SIG-M5 treated with dmso at 0.1 percent for 504 hours (cell line): ENCODE data around the gene KAT5.
"Not testable (repeated sequence)": the region's sequence is repeated elsewhere in the genome, so short reads cannot be mapped to it uniquely, and the experiment has no call there.

ENCODE experiments used
- DNase-seq: peaks from one replicate; lab custom pipeline; 2025; ENCODE audit not compliant: unreplicated experiment; lab: John Stamatoyannopoulos, UW

Gene KAT5

DNA sequence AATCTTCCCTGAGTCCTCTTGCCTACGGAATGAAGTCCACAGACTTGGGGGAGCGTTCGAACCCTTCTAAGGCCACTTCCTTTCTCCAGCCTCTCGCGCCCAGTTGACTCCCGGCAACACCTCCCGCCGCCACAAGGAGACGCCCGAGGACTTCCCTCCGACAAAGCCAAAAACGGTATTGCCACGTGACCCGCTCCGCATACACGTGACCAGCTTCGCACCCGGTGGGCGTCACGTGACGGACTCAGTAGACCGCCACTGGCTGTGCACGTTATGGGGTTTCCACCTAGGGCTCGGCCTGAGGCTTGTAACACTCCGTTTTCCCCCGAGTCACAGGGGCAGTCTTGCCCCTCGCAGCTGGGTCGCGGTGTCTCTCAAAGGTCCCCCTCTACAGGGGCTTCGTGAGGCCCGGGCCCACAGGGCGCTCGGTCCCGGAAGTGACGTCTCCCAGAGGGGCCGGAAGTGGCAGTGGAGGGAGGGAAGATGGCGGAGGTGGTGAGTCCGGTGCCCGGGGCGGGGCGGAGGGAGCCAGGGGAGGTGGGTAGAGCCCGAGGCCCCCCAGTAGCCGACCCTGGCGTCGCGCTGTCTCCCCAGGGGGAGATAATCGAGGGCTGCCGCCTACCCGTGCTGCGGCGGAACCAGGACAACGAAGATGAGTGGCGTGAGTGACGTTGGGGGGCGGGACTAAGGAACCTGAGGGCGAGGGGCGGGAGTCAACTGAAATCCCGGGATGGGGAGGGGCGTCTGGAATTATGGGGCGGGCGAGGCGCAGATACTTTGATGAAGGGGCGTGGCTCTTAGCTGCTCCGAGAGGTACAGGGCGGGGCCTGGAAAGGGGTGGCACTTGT, at the start of gene KAT5:
Gene KAT5 (plus strand): TSS at position 468 of the 848 bp plus-strand sequence. CDS start 16 bp downstream, at position 484.
- peak; percentile 98 for DNase-seq

DNA sequence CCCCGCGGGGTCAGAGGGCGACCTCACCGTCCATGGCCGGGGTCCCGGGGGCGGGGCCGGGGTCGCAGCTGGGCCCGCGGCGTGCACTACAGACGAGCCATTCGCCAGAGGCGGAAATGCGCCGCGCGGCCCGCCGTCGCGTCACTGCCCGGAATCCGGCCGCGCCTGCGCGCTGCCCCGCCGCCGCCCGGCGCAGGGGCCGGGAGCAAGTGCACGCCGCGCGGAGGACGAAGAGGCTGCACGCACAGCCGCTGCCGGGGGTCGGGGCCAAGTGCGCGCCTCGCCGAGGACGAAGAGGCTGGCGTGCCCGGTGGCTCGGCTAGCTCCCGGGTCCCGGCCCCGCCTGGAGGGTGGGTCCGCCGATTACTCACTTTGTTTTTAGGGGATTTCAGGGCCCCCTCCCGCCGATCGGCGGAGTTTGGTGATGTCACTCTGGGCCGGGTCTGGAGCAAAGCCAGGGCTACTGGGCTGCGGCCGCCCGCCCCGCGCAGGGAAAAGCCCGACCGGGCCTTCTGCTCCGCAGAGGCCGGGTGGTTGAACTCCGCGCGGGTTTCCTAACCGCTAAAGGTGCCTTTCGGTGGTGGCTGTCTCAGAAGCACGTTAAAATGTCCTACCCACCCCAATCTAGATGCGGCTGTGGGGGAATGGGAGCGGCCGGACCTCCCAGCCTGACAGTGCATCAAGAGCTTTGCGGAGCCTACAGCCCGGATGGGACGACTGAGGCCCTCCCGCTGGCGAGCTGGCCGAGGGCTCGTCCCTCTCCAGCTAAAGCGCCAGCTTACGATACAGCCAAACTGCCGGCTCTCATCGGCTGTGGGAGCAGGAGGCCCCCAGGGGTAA, 49.0 kb upstream of the KAT5 start, which contains the start of gene RELA:
Gene RELA (minus strand): TSS at position 118 of the 840 bp plus-strand sequence. CDS start 84 bp downstream, at position 34.
- DNase-seq = peak; percentile 89

DNA sequence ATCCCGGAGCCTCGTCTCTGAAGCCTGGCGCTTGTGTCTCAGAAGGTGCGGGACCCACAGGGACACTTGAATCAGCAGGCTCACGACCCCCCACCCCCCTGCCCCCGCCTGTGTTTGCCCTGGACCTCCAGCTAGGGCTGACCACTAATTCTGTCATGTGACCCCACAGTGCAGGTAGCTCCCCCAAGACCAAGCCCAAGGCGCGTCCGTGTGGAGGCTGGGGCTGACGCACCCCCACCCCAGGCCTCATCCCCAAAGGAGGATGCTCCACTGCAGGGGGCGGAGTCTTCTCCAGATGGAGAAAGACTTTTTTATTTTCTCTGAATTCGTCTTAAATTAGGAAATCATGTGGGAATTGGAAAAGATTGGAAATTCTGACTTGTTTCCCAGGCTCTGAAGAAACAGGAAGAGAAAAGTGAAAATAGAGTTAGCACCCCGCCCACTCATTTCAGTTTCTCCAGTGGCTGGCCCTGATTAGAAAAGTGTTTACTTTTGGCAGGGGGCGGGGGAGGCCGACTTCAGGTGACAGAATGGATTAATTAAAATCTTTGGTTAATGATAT, 48.3 kb upstream of the KAT5 start:
- no peak for DNase-seq

DNA sequence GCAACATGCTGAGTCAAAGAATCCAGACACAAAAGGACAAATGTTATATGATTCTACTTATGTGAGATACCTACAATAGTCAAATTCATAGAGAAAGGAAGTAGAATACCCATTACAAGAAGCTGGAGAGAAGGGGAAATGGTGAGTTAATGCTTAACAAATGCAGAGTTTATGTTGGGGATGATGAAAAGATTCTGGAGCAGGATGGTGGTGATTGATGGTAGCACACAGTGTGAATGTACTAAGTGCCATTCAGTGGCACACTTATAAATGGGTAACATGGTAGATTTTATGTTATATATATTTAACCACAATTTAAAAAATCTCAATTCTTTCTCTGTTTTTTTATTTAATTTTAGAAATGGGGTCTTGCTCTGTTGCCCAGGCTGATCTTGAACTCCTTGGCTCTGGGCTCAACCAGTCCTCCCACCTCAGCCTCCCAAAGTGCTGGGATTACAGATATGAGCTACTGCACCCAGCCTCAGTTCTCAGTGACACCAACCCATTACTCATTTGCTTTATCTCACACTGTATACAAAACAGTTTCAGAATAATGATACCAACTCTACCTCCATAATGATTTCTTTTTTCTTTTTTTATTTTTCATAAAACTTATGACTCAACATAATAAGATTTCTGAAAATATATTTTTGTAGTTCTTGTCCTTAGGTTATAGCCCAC, 39.7 kb upstream of the KAT5 start:
- DNase-seq = no peak

DNA sequence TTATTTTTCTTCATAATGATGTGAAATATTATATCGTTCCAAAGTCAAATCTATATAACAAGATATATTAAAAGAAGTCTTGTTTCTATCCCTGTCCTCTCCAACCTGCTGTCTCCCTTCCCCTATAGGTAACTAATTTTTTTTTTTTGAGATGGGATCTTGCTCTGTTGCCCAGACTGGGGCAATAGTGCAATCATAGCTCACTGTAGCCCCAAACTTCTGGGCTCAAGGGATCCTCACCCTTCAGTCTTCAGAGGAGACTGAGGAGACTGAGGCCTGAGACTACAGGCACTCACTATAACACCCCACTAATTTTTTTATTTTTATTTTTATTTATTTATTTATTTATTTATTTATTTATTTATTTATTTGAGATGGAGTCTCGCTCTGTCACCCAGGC, 39.1 kb upstream of the KAT5 start:
- no peak for DNase-seq

DNA sequence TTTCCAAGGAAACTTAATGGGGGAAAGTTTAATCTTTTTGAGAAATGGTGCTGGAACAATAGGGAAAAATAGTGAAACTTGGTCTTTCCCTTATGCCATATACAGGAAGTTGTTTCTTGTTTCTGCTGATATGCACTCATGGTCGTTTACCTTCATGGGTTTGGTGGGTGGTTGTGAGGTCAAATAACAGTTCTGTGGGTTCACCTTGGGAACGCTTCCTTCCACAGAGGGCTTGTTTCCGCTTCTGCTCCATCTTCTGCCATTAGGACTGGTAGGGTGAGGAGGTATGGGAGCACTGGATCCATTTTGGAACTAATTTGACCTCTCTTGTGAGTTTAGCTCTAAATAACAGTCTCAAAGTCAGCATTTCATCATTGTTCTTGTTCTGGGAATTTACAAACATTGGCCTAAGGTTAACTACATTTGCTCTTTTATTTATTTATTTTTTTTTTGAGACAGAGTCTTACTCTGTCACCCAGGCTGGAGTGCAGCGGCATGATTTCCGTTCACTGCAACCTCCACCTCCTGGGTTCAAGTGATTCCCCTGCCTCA, 31.8 kb upstream of the KAT5 start:
- no peak for DNase-seq

DNA sequence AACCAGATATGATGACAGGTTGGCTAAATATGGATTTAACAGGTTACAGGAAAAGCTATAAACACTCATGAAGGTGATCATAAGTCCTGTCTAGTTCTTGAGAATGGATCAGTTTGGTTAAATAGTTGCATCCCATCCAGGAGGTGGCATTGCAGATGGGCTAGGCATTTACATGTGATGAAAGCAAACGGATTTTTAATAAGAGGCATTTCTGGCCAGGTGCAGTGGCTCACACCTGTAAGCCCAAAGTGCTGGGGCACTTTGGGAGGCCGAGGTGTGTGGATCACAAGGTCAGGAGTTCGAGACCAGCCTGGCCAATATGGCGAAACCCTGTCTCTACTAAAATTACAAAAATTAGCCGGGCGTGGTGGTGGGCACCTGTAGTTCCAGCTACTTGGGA, 28.6 kb upstream of the KAT5 start:
- not testable (repeated sequence) for DNase-seq

DNA sequence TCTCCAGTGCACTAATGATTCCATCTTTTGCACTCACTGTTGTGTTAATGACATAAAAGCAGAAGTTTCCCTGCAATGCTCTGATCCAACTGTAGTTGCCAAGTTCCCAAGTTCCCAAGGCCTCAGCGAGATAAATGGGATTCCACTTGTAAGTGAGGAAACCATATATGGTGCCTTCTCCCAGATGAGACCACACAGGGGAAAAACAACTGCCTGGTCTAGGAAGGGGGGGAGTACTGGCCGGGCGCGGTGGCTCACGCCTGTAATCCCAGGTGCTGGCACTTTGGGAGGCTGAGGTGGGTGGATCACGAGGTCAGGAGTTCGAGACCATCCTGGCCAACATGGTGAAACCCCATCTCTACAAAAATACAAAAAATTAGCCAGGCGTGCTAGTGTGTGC, 26.1 kb upstream of the KAT5 start:
- DNase-seq = no peak

DNA sequence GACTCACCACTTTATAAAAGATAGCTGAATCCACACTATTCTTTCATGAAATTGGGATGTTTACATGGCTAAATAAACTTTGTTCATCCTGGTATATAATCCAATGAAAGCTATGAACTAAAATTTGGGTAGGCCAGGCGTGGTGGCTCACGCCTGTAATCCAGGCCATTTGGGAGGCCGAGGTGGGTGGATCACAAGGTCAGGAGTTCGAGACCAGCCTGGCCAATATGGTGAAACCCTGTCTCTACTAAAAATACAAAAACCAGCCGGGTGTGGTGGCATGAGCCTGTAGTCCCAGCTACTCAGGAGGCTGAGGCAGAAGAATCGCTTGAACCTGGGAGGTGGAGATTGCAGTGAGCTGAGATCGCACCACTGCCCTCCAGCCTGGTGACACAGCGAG, 20.2 kb upstream of the KAT5 start:
- not testable (repeated sequence) for DNase-seq

DNA sequence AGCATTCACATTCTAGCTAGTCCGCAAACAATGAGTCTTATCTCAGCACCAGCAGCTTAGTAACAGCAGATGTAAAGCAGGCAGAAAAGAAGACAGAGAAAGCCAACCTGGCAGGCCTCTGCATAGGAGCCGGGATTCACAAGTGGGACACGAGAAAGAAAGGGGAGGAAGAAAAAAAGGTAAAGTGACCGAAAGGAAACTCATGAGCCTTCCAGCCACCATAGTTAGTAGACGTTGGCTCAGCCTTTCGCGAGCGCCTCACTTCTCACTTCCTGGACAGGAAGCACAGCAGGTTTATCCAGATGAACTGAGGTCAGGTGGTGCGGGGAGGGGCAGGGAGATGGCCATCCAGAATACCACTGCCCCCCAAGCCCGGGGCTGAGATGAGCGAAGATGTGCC, 19.7 kb upstream of the KAT5 start:
- no peak for DNase-seq

DNA sequence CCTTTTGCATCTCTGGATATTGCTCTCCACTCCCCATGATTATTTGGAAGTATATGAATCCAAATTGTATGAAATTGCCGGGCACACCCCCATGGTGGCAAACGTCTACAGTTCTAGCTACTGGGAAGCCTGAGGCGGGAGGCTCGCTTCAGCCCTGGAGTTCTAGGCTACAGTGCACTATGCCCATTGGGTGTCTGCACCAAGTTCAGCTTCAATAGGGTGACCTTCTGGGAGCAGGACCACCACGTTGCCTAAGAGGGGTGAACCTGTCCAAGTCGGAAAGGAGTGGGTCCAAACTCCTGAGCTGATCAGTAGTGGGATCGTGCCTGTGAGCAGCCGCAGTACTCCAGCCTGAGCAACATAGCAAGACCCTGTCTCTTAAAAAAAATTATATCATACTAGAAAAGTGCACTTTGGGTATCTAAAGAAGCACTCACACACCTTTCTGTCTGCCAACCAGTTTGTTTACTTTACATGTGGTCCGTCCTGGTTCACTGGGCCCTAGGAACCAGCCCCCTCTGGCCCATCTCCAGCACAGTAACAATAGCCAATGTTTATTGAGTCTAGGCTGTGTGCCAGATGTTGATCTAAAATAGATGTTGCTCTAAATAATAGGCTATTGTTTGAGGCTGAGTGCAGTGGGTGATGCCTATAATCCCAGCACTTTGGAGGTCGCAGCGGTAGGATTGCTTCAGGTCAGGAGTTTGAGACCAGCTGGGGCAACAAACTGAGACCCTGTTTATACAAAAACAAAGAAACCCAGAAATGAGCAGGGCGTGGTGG, 16.4 kb upstream of the KAT5 start:
- DNase-seq = no peak

DNA sequence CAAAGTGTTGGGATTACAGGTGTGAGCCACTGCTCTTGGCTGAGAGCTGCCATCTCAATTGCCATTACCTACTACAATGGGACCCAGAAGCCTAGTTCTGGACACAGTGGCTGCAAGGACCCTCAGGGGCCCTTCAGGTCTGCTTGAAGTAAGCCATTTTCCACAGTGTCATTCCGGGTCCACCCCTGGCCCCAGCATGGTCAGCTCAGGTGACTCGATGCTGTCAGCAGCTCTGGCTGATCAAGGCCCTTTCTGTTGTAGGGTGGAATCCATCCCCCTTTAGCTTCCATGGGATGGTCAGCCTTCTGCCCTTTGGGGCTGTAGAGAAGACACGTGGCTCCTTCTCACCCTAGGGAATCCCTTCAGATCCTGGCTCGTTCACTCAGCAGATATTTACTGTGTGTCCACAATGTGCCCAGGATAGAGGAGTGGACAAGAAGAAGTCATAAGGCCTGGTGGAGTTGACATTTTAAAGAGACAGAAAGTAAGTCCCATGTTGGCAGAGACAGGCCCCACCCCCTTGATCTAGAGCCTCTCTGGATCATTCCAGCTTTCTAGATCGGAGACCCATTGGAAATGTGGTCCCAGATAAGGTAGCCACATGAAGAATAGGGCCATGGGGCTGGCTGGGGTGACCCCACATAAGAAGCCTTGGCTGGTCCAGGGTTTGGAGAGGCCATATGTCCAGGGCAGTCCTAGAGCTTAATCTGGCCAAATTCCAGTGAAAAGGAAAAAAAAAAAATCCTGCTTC, 15.1 kb upstream of the KAT5 start:
- DNase-seq = no peak

DNA sequence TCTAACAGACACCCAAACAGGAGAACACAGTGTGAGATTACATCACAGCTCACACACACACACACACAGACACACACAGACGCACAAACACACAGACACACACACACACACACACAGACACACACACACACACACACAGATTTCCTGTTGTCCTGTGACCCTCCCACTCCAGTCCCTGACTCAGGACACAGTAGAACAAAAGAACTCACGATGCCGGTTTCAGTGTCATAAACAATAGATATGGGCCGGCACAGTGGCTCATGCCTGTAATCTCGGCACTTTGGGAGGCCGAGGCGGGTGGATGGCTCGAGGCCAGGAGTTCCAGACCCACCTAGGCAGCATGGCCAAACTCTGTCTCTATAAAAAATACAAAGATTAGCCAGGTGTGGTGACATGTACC, 13.8 kb upstream of the KAT5 start:
- no peak for DNase-seq

DNA sequence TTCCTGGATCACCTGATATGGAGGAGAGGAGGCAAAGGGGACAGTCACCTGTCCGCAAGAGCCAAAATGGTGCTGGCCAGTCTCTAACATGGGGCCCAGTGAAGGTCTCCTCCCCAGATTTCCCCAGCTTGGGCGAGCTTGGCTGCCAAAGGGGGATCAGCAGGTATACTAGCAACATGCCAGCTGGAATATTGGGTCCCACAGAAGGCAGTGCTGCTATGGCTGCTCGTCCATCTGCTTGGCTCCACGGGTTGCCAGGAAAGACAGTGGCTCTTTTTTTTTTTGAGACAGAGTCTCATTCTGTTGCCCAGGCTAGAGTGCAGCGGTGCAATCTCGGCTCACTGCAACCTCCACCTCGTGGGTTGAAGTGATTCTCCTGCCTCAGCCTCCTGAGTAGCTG, 12.7 kb upstream of the KAT5 start:
- no peak for DNase-seq

DNA sequence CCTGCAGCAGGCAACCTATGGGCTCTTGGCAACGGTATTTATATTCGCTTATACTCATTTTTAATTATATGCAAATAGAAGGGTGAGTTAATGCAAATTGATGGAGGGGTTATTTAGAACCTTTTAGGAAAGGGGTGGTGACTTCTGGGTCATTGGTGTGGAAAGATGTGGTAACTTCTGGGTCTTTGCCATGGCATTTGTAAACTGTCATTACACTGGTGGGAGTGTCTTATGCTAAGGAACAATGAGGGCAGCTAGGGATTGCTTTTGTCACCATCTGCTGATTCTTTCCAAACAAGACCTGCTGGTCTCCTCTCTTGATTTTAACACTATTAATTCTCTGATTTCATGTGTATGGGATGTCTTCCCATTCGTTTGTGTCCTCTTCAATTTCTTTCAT, 11.7 kb upstream of the KAT5 start:
- DNase-seq = peak; percentile 10

DNA sequence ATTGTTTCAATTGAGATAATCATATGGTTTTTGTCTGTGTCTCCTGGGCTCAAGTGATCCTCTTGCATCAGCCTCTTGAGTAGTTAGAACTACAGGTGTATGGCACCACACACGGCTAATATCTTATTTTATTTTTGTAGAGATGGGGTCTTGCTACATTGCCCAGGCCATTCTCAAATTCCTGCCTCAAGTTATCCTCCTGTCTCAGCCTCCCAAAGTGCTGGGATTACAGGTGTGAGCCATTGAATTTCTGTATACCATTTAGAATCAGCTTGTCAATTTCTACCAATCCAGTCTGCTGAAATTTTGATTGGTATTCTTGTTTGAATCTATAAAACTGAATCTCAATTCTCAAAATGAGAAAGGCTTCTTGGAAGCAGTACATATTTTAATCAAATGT, 10.4 kb upstream of the KAT5 start:
- DNase-seq = no peak

DNA sequence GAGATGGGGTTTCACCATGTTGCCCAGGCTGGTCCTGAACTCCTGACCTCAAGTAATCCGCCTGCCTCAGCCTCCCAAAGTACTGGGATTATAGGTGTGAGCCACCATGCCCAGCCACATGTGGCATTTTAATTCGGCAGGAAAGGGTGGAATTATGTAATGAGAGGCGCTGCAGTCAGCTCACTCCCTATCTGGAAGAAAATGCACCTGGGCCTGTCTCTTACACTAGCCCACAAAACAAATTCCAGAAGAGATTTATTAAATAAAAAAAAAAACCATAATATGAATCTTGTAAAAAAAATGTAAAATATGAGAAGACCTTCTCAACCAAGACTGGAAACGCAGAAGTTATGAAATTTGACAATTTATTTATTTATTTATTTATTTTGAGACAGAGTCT, 8.2 kb upstream of the KAT5 start:
- no peak for DNase-seq

DNA sequence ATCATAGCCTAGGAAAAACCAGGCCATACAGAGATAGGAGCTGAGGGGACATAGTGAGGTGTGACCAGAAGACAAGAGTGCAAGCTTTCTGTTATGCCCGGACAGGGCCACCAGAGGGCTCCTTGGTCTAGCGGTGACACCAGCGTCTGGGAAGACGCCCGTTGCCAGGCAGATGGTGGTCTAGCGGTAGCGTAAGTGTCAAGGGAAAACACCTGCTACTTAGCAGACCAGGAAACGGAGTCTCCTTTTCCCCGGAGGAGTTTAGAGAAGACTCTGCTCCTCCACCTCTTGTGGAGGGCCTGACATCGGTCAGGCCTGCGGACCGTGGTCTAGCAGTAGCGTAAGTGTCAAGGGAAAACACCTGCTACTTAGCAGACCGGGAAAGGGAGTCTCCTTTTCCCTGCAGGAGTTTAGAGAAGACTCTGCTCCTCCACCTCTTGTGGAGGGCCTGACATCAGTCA, 5.7 kb upstream of the KAT5 start:
- peak; percentile 22 for DNase-seq

DNA sequence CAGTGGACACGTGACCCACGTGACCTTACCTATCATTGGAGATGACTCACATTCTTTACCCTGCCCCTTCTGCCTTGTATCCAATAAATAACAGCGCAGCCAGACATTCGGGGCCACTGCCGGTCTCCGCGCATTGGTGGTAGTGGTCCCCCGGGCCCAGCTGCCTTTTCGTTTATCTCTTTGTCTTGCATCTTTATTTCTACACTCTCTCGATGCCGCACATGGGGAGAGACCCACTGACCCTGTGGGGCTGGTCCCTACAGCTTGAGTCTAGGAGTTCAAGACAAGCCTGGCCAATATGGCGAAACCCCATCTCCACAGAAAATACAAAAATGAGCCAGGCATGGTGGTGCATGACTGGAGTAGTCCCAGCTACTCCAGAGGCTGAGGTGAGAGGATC, 5.0 kb upstream of the KAT5 start:
- DNase-seq = not testable (repeated sequence)
